K562 (cell line): ENCODE measurements around the gene NKD1. TPM values are rescaled to one million over a fixed set of nuclear protein-coding genes. Genes with fewer than 3 reads are reported as not detected.

ENCODE experiments used
- ATAC-seq: fragments of 200-7000 bp; cut with Tn5 transposase; 3 replicates; pipeline ENCODE4 v1.9.1; 2020; ENCODE audit warnings: moderate library complexity
- BruUV-seq: library from RNA; stranded (reverse); fragments of 400-500 nt; replicated peaks from 2 replicates; lab custom pipeline; 2021; lab: Mats Ljungman, UMichigan
- CTCF ChIA-PET: fragments of 300-600 bp; formaldehyde crosslinking; extraction: SDS; loops from one replicate; lab custom pipeline; 2021; ENCODE audit warnings: low intra/inter-chr PET ratio; lab: Yijun Ruan, JAX
- POLR2A ChIA-PET: fragments of 300-600, 350-650 bp; sonication (Branson Sonifier 250); formaldehyde crosslinking; extraction: SDS; loops from one replicate; lab custom pipeline; 2021; ENCODE audit warnings: antibody characterized with exemption, inconsistent platforms; lab: Yijun Ruan, JAX
- DNase-seq, 4 experiments: peaks; one replicate each; pipeline versions ENCODE4 v3.0.0 to v3.0.0-alpha.2; 2011 to 2018; ENCODE audit warnings: low spot score in 3 of 4, mixed read lengths in 3 of 4; ENCODE audit errors: extremely low read depth in 1 of 4
- FAIRE-seq: peaks from 2 replicates; lab custom pipeline; 2011; peaks lifted over from hg19 to GRCh38; lab: Jason Lieb, UNC
- H2AFZ ChIP-seq: 2 replicates; pipeline ENCODE4 v1.6.0; 2011; ENCODE audit warnings: low read depth, low read length, control low read depth, inconsistent platforms
- H3K27ac ChIP-seq: fragments of 200-600 bp; 3 replicates; pipeline ENCODE4 v1.8.0; 2011; ENCODE audit warnings: low read depth, mild to moderate bottlenecking, control low read depth, inconsistent platforms, low read length, moderate library complexity, mixed read lengths; ENCODE audit errors: extremely low read depth
- H3K27me3 ChIP-seq, 2 experiments: fragments of 300-600 bp in 1 of 2; 2 replicates in 1 of 2; 3 replicates in 1 of 2; pipeline versions ENCODE4 v1.6.0 to v1.8.0; 2011; ENCODE audit warnings: inconsistent platforms in 2 of 2, low read length in 2 of 2, mild to moderate bottlenecking in 1 of 2, mixed read lengths in 1 of 2, moderate library complexity in 1 of 2; ENCODE audit not compliant: control insufficient read depth in 2 of 2, insufficient read depth in 2 of 2
- H3K36me3 ChIP-seq: fragments of 300-600 bp; 3 replicates; pipeline ENCODE4 v1.8.0; 2011; ENCODE audit warnings: mild to moderate bottlenecking, low read length, inconsistent platforms; ENCODE audit not compliant: control insufficient read depth, insufficient read depth
- H3K4me1 ChIP-seq, 2 experiments: fragments of 200-600 bp in 1 of 2; replicated peaks in 1 of 2; 2 replicates in 1 of 2; 3 replicates in 1 of 2; pipeline versions ENCODE4 v1.5.1 to v1.8.0; 2011; ENCODE audit warnings: inconsistent platforms in 2 of 2, low read length in 2 of 2, mild to moderate bottlenecking in 1 of 2, mixed read lengths in 1 of 2, moderate library complexity in 1 of 2; ENCODE audit not compliant: control insufficient read depth in 2 of 2, insufficient read depth in 2 of 2
- H3K4me2 ChIP-seq: 2 replicates; pipeline ENCODE4 v1.6.1; 2011; ENCODE audit warnings: low read length, control low read depth, inconsistent platforms, mixed read lengths; ENCODE audit not compliant: insufficient read depth
- H3K4me3 ChIP-seq: fragments of 200-600 bp; sonication (generic), shearing (Covaris generic); 2 replicates; pipeline ENCODE4 v1.5.1; 2016; ENCODE audit warnings: control low read depth, inconsistent platforms
- H3K79me2 ChIP-seq: fragments of 200-600 bp; 3 replicates; pipeline ENCODE4 v1.8.0; 2011; ENCODE audit warnings: low read length, inconsistent platforms; ENCODE audit not compliant: control insufficient read depth, insufficient read depth
- H3K9ac ChIP-seq, 2 experiments: 2 replicates each; pipeline versions ENCODE4 v1.6.0 to v1.6.1; 2011; ENCODE audit warnings: low read depth in 2 of 2, low read length in 2 of 2, control low read depth in 1 of 2, inconsistent platforms in 1 of 2, mild to moderate bottlenecking in 1 of 2, mixed read lengths in 1 of 2; ENCODE audit not compliant: insufficient read depth in 1 of 2
- H3K9me1 ChIP-seq: one replicate; pipeline ENCODE4 v1.6.0; 2011; ENCODE audit warnings: inconsistent platforms, mild to moderate bottlenecking, low read length, moderate library complexity; ENCODE audit not compliant: control insufficient read depth, insufficient read depth
- H3K9me3 ChIP-seq: replicated peaks from 2 replicates; pipeline ENCODE4 v1.5.1; 2011; ENCODE audit warnings: low read depth, low read length, inconsistent platforms; ENCODE audit not compliant: control insufficient read depth, insufficient read depth
- H4K20me1 ChIP-seq: replicated peaks from 2 replicates; pipeline ENCODE4 v1.6.1; 2011; ENCODE audit warnings: low read length, inconsistent platforms, mixed read lengths; ENCODE audit not compliant: control insufficient read depth, insufficient read depth
- ARID3B ChIP-seq: fragments of 250-450 bp; sonication (Bioruptor Pico); IDR thresholded peaks from 2 replicates; pipeline ENCODE4 v1.4.0; 2020; ENCODE audit warnings: borderline replicate concordance
- CCNT2 ChIP-seq: IDR thresholded peaks from 2 replicates; pipeline ENCODE4 v1.6.1; 2011; ENCODE audit warnings: borderline replicate concordance, low read depth, mild to moderate bottlenecking, moderate library complexity, mixed read lengths, low read length; ENCODE audit not compliant: insufficient read length; ENCODE audit errors: extremely low read depth
- MGA ChIP-seq: fragments of 450-650 bp; IDR thresholded peaks from 2 replicates; pipeline ENCODE4 v1.6.1; 2016; ENCODE audit warnings: mild to moderate bottlenecking, moderate library complexity
- PREB ChIP-seq: sonication (generic); formaldehyde crosslinking; IDR thresholded peaks from 2 replicates; pipeline ENCODE4 v1.8.1; 2023; ENCODE audit warnings: mild to moderate bottlenecking, missing genetic modification reagents
- XRCC4 ChIP-seq: IDR thresholded peaks from one replicate; pipeline ENCODE4 v1.6.1; 2011; ENCODE audit not compliant: insufficient read depth, insufficient read length; ENCODE audit errors: extremely low read depth
- WGBS: fragments of 100-300 bp; shearing (Covaris generic); methylation state at CpG from one replicate; pipeline ENCODE4 v1.1.6; 2016; ENCODE audit warnings: low coverage, mixed read lengths; ENCODE audit not compliant: insufficient coverage; ENCODE audit errors: missing lambda C conversion rate; 5-methylcytosine and 5-hydroxymethylcytosine counted together
- in situ Hi-C: fragments of 300-500 bp; cut with MboI; formaldehyde crosslinking; loops from 4 replicates; pipeline ENCODE4 v1.15.0; 2018; ENCODE audit warnings: inconsistent platforms, mixed read lengths
- intact Hi-C: fragments of 100-400 bp; cut with micrococcal nuclease; formaldehyde crosslinking; loops from 2 replicates; pipeline ENCODE4 v1.14.2; 2022
- polyA plus RNA-seq, 8 experiments: library from polyadenylated mRNA; depleted of rRNA in 4 of 8; stranded (reverse) in 5 of 8; unstranded in 3 of 8; fragments of >200 nt; fragmentation: Nextera tagmentation in 2 of 8; fragmentation: Illumina TruSeq in 1 of 8; extraction: Ambion mirVana in 2 of 8; extraction: Trizol in 1 of 8; gene quantifications; 2 replicates each; pipeline versions ENCODE4 v1.2.1 to v1.2.3, GENCODE V29; 2011 to 2014; ENCODE audit warnings: inconsistent platforms in 1 of 8, missing spikeins in 1 of 8
- total RNA-seq, 7 experiments: library from RNA; depleted of rRNA in 6 of 7; stranded (reverse); fragments of >200 nt in 6 of 7; fragmentation: Illumina TruSeq in 2 of 7; extraction: Trizol in 2 of 7; gene quantifications; 2 replicates each; pipeline versions ENCODE4 v1.2.1 to v1.2.3, GENCODE V29; 2011 to 2021; ENCODE audit warnings: low replicate concordance in 1 of 7

Gene NKD1
- total and polyA plus RNA-seq, 9 of the 15 experiments (the other 6 are each of a cell fraction or from before 2014, with no cell fraction given), result under 0.01 to 0.24 (median 0.04) TPM; not detected in 2

GRCh38 chr16:50523710-50524109, 24.5 kb upstream of the NKD1 start:
- ATAC-seq (no peak), DNase-seq (no peak), FAIRE-seq (no peak)
- Histone ChIP-seq H3K9ac (no peak overlapping the region), H3K9me3 (no peaks in the 10 kb centered on the region), H3K4me1 (no peaks in the 10 kb centered on the region), H3K4me2 (no peak overlapping the region), H3K27me3 (no peaks in the 10 kb centered on the region; a peak in 1 of 5 replicates), H3K79me2 (no peaks in the 10 kb centered on the region), H4K20me1 (no peaks in the 10 kb centered on the region), H2AFZ (no peak overlapping the region), H3K36me3 (no peaks in the 10 kb centered on the region), H3K4me3 (no peak overlapping the region), H3K9me1 (no peaks in the 10 kb centered on the region), H3K27ac (no peak overlapping the region)
- in situ Hi-C loops, result loop anchor here (25.0 kb wide), 1 partner anchor 311 kb away; no protein-coding TSS in a partner anchor
- no peak for TF ChIP-seq XRCC4
- no peak for TF ChIP-seq ARID3B (CRISPR knock-in tag)
- no peak for TF ChIP-seq PREB (CRISPR knock-in tag)
- no peak for TF ChIP-seq MGA
- TF ChIP-seq CCNT2, result no peak
- BruUV-seq, result no TSS peak
- ChIA-PET CTCF (no interaction called here), POLR2A (interaction anchor here (0.6 kb wide), 1 partner anchor 70 kb away, joined by 3 read pairs; no protein-coding TSS in a partner anchor)
- intact Hi-C loops, result no loop called here
- 1% methylated on average over 7 of the region's 7 CpGs for WGBS
